HEK293 (cell line): ENCODE measurements around the gene MYH15.

ENCODE experiments used
- MYNN ChIP-seq: fragments of 450-650 bp; formaldehyde crosslinking; IDR thresholded peaks from 2 replicates; pipeline ENCODE4 v1.5.1; 2016; ENCODE audit warnings: missing biosample characterization, missing genetic modification characterization, borderline replicate concordance
- PRDM1 ChIP-seq: fragments of 450-650 bp; formaldehyde crosslinking; IDR thresholded peaks from 2 replicates; pipeline ENCODE4; 2016; ENCODE audit warnings: missing biosample characterization, missing genetic modification characterization
- ZNF548 ChIP-seq: fragments of 450-650 bp; formaldehyde crosslinking; IDR thresholded peaks from 2 replicates; pipeline ENCODE4 v1.5.1; 2016; ENCODE audit warnings: missing biosample characterization, missing genetic modification characterization
- TF ChIP-seq, protein P1 (sequence below): fragments of 450-650 bp; formaldehyde crosslinking; IDR thresholded peaks from 2 replicates; pipeline ENCODE4 v1.5.1; 2016; ENCODE audit warnings: missing biosample characterization, missing genetic modification characterization

GRCh38 chr3:108474581-108474980, 35.8 kb downstream of the MYH15 start:
- TF ChIP-seq MYNN = no peak
- TF ChIP-seq, protein P1, sequence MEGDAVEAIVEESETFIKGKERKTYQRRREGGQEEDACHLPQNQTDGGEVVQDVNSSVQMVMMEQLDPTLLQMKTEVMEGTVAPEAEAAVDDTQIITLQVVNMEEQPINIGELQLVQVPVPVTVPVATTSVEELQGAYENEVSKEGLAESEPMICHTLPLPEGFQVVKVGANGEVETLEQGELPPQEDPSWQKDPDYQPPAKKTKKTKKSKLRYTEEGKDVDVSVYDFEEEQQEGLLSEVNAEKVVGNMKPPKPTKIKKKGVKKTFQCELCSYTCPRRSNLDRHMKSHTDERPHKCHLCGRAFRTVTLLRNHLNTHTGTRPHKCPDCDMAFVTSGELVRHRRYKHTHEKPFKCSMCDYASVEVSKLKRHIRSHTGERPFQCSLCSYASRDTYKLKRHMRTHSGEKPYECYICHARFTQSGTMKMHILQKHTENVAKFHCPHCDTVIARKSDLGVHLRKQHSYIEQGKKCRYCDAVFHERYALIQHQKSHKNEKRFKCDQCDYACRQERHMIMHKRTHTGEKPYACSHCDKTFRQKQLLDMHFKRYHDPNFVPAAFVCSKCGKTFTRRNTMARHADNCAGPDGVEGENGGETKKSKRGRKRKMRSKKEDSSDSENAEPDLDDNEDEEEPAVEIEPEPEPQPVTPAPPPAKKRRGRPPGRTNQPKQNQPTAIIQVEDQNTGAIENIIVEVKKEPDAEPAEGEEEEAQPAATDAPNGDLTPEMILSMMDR (tag by site-specific recombination) = no peak
- no peak for TF ChIP-seq ZNF548 (tag by site-specific recombination)
- TF ChIP-seq PRDM1 = no peak
